ENCODE measurements around the gene TBC1D16.

The TBC1D16 gene

DNA sequence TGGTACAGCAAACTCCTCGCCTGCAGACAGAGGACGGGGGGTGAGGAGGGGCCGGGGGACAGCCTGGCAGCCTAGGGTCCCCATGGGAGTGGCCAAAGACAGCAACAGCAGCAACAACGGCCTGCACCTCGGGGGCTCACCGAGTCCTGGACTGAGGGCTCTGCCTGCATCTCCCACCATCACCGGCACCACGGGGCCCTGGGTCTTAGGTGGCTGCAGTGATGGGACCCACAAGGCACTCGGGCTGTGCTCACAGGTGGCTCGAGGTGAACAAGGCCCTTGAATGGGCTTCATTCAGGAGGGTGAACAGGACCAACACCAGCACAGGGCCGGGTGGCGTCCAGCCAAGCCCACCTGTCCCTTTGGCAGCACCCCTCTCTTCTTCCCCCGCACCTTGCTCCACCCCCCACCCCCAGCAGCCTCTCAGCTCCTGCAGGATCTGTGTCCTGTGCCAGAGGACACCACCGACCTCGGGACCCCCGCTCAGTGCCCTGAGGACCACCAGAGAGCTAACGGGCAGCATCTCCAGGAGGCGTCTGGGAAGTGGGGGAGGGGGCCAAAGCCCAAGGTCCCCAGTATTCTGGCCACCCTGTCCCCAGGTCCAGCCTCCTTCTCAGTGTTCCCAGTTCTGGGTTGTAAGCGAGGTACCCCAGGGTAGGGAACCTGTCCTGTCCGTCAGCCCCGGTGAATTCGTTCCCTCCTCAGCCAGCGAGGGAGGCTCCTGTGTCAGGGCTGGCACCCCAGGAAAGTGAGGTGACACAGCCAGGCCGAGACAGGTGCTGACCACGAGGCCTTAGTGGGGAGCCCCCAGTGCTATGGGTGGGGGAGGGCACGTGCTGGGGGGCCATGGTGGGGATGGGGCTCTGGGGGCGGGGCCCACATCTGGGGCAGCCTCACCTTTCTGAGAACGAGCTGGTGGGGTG, 94.3 kb downstream of the TBC1D16 start:
- DNase-seq (ENCODE audit: low read depth in 4 of 4, low spot score in 1 of 4): no peak

GRCh38 chr17:79940459-79941087, 95.1 kb downstream of the TBC1D16 start:
- no peak for DNase-seq (ENCODE audit: low read depth in 4 of 4, low spot score in 1 of 4)

DNA sequence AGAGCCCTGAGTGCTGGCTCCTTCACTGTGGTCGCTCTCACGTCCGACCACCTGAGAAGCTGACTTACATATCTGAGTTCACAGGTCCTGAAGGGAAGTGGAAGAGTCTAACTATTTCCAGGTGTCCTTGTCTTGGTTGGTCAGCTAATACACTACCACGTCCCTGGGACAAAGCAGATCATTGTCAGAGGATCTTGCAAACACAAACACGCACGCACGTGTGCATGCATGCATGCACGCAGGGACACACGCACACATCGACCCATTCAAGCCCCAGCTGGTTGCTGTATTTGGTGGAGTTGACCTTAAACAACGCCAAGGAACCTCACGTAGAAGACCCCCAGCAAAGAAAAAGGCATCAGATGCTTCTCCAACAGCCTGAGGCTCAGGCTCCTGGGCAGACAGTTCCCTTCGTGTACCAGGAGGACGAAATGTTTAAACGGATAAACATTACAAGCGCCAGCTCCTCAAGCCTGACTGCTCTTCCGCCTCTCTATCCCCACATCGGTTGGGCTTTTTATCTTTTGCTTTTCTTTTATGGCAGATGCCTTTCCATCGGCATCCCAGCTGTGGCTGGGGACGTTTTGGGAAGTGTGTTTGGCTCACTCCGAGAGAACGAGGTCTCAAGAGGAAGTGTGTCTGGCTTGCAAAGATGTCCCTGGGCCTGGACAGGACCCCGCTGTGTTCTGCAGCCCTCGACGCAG, 95.8 kb downstream of the TBC1D16 start:
- no peak for DNase-seq (ENCODE audit: low read depth in 4 of 4, low spot score in 1 of 4)

DNA sequence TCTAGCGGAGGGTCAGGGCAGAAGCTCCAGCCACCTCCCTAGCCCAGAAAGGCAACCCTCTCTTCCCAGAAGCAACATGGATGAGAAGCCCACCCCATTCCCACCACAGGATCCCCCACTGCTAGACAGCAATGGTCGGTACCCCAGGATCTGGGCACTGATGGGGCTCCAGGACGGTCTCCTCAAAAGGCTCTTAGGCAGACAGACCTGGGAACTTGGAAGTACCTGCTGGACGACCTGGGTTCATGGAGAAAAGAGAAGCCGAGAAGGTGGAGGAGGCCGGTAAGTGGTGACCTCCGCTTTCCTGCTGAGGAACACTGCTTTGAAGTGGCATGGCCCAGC, 96.6 kb downstream of the TBC1D16 start:
- DNase-seq (ENCODE audit: low read depth in 4 of 4, low spot score in 1 of 4): no peak

DNA sequence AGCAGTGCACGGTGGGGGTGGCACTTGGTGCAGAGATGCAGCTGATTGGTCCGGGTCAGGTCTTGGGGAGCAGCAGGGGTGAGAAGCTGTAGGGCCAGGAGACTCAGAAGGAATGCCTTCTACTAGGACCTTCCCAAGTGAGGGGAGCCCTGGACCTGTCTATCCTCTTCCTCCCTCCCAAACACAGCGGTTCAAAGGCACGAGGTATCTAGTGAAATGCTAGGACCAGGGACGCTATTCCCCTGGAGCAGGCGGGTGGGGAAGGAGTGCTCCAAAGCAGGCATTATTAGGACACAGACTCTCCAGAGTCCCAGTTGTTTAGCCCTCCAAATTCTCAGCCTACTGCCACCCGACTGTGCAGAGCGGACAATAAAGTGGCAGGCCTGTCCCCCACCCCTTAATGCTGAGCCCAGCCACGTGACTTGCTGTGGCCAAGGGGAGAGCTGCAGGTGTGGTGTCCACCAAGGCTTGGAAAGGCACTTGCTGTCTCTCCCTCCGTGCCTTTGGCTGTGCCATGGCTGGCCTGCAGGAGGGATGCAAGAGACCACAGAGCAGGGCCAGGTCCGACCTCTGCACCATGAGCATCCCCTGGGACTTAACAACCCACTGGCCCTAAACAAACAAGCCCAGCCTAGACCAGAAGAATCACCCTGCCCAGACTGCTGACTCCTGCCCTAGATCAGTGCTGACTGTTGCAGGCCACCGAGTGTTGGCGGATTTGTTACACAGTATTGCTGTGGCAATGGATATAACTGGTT, 97.2 kb downstream of the TBC1D16 start:
- no peak for DNase-seq (ENCODE audit: low read depth in 4 of 4, low spot score in 1 of 4)

GRCh38 chr17:79937391-79938335, 98.0 kb downstream of the TBC1D16 start:
- DNase-seq (ENCODE audit: low read depth in 4 of 4, low spot score in 1 of 4): no peak

DNA sequence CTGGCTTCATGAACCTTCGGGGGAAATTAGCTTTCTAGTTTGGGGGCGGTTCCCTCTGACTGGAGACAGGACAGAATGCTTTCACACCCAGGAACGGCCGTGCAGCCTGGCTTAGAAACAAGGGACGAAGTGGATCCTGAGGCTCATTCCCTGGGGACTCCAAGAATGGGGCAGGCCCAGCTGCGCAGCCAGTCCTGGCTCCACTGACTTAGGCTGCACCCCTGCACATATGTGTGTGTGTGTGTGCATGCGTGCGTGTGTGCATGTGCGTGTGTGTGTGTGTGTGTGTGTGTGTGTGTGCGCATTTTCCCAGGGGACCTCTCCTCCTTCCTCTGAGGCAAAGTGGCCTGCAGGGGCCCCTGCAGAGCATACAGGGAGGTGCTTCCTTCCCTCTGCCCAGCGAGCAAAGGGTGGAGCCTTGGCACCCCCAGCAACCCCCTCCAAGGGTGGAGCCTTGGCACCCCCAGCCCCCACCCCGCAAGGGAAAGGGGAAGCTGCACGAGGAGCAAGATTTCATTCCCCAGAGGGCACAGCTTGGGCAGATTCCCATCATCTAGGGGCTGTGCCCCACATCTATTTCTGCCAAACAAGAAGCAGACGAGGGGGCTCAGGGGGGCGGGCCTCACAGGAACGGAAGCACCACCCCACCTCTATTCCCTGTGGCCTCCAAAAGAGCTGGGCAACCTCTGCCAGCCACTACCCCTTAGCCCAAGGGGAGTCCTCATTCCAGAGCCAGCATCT, 98.9 kb downstream of the TBC1D16 start:
- no peak for DNase-seq (ENCODE audit: low read depth in 4 of 4, low spot score in 1 of 4)

- no peak for DNase-seq (ENCODE audit: low read depth in 4 of 4, low spot score in 1 of 4)
Measured at GRCh38 chr17:79936050-79936449, 99.6 kb downstream of the TBC1D16 start.

DNA sequence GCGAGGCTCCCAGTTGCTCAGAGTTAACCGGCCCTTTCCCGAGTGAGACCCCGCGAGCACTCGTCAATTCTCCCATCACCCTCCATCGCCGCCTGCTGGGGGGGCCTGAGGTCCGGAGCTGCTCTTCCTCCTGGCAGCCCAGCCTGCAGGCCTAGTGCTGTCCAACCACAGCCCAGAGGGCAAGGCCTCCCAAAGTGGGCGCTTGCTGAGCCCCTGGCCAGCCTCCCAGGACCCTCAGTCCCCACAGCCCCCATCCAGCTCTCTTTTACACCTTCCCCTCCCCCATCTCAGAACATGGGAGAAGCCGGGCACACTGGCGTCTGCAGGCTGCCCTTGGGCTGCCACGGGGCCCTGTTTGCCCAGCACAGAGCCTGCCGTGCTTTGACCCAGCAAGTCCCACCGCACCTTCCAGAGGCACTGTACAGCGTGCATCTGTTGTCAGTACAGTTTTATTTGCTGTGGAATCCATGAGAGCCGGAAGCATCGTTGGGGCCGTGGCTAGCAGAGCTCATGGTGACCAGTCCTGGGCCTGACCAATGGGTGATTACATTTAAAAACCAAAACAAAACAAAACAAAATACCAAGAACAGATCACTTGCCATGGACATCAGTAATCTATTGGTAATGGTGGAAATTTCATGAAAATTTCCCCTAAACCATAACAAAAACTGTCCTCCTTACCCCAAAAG, 100.3 kb downstream of the TBC1D16 start:
- no peak for DNase-seq (ENCODE audit: low read depth in 4 of 4, low spot score in 1 of 4)

DNA sequence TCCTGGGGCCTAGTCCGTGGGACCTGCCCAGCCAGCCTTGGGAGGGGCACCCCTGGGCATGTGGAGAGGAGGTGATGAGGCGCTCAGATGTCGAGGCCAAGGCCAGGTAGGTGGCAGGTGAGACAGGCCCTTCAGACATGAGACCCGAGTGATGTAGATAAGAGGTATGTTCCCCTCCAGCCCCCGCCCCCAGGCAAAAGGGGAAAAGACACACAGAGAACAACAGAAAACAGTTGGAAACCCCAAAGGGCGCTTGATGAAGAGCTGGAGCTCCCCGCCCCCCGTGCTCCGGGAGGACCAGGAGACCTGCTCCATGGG, 101.1 kb downstream of the TBC1D16 start:
- DNase-seq (ENCODE audit: low read depth in 4 of 4, low spot score in 1 of 4): no peak

DNA sequence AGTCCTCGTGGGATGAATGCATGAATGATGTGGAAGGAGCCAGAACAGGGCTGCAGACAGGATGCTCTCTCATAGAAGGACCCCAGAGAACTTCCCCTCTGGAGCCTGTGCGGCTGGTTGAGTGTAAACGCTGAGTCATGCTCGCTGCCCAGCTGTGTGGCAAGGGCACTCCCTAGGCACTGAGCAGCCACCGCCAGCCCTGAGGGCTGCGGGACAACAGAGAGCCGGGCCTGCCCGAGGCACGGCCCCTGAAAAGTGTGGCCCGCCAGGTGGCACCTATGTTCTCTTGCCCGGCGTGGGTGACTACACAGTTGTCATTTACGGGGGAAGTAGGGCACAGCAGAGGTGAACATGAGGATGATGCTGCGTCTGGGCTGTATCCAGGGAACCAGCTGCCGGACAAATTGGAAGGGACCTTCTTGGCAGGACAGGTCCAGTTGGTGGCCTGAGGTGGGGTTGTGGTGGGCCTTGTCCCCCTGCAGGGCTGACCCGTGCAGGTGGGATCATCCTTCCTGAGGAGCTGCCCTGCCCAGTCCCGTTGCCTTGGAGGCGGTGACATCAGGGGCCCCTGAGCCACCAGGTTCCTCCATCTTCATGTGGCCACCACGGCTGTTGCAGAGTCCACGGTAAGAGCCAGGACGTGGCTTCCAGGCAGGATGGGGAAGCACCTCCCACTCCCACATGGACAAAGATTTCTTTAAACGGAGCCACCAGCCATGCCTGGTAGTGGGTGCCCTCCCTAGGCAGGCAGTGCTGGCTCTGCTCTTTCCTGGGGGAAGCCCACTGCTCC, 101.6 kb downstream of the TBC1D16 start:
- DNase-seq (ENCODE audit: low read depth in 4 of 4, low spot score in 1 of 4): no peak

- DNase-seq (ENCODE audit: low read depth in 4 of 4, low spot score in 1 of 4): no peak
Measured at GRCh38 chr17:79932451-79933306, 103.0 kb downstream of the TBC1D16 start.

- no peak for DNase-seq (ENCODE audit: low read depth in 4 of 4, low spot score in 1 of 4)
Measured at GRCh38 chr17:79931817-79932309, 103.8 kb downstream of the TBC1D16 start.

DNA sequence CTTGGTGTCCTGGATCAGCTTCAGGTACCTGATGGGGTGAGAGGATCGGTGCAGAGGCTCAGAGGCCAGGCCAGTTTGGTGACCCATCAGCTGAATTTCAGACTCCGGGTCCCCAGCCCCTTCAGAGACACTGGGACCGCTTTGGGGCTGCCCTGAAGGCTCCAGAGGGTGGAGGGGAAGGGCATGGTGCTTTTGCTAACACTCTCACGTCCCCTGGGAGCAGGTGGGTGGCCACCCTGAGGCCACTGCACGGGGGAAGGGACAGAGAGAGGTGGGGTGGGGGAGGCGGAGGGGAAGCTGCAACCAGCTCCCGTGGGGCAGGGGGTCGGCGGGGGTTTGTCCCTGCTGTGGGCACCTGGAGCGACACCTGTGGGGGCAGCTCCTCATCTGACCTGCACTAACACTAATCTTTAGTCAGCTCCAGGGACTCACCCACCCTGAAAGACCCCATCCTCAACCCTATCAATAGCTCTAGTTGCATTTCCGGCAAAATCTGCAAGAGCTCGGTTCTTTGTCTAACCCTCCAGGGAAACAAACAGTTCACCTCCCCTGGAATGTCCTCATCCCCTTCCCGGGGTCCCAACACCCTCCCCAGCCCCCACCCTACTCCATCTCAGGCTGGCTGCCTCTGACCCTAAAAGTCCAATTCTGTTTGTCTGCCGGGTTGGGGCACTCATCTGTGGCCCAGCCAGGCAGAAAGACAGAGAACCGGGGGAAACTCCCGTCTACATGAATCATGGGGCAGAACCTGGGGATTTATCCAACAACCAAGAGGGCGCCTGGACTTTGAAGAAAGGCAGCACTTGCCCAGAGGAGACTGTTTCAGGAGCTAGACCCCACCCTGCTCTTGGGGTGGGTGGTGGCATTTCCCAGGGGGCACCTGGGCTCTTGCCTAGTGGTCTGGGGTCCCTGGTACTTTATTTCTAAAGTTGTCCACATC, 104.5 kb downstream of the TBC1D16 start:
- DNase-seq (ENCODE audit: low read depth in 4 of 4, low spot score in 1 of 4): no peak

DNA sequence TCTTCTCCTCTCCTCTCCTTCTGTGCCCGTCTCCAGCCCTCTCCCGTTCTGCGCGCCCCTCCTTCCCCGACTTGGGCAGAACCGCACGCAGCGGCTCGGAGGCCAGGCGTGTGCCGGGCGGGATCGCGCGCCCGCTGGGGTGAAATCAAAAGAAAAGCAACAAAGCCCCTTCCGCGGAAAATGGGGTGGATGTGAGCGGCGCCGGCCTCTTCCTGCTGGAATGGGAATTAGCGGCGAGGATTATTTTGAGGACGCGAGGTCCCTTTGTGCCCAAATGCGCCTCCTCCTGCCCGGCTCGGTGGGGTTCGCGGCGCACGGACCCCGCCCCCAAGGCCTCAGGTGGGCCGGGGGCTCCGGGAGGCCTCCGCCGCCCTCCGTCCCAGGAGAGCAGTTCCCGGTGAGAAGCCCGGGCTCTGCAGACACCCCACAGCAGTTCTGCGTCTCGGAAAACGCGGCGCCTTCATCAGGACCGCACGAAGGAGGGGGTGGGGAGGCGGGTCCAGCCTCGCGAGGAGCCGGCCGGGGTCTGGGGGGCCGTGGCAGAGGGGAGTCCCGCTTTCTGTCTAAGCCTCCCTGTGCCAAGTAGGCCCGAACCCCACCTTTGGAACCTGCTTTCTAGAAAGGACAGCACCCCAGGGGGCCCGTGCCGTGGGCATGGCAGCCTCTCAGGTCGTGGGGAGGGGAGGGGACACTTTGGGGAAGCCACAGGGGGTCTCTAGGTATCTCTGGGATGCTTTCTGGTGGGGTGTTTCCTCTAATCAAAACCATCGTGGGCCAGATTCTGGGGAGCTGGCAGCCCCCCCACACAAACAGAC, 105.4 kb downstream of the TBC1D16 start:
- no peak for DNase-seq (ENCODE audit: low read depth in 4 of 4, low spot score in 1 of 4)
